SK-N-SH (cell line): Measurements from ENCODE around the gene SLC38A8. TPM values are rescaled to one million over a fixed set of nuclear protein-coding genes. Genes with fewer than 3 reads are reported as not detected.

Experiments used
- CTCF ChIA-PET: fragments of 300-600, 350-600 bp; formaldehyde crosslinking; extraction: SDS; loops from one replicate; lab custom pipeline; 2021; lab: Yijun Ruan, JAX
- POLR2A ChIA-PET: fragments of 350-600 bp; sonication (Branson Sonifier 250); formaldehyde crosslinking; extraction: SDS; loops from one replicate; lab custom pipeline; 2020; ENCODE audit warnings: antibody characterized with exemption, inconsistent platforms; lab: Yijun Ruan, JAX
- DNase-seq: peaks from one replicate; pipeline ENCODE4 v3.0.0; 2012
- H2AFZ ChIP-seq: fragments of 200-600 bp; sonication (generic); 2 replicates; pipeline ENCODE4 v1.8.1; 2016; ENCODE audit warnings: antibody characterized with exemption, mild to moderate bottlenecking, low read depth
- H3F3A ChIP-seq: fragments of 200-600 bp; sonication (generic); replicated peaks from 2 replicates; pipeline ENCODE3; 2016; ENCODE audit warnings: antibody characterized with exemption, mild to moderate bottlenecking; ENCODE audit not compliant: insufficient read depth
- H3K27ac ChIP-seq, 2 experiments: fragments of 200-500 bp in 1 of 2; fragments of 200-600 bp in 1 of 2; sonication (Bioruptor generic) in 1 of 2; sonication (generic), shearing (Covaris generic) in 1 of 2; 2 replicates each; pipeline versions ENCODE4 v1.5.1 to v1.6.1; 2014 to 2016; ENCODE audit warnings: low read depth in 2 of 2, inconsistent platforms in 1 of 2, low read length in 1 of 2, mild to moderate bottlenecking in 1 of 2, mixed read lengths in 1 of 2
- H3K27me3 ChIP-seq: fragments of 200-600 bp; sonication (generic), shearing (Covaris generic); 2 replicates; pipeline ENCODE4 v1.6.1; 2016; ENCODE audit warnings: mixed run types; ENCODE audit not compliant: insufficient read depth
- H3K36me3 ChIP-seq, 2 experiments: fragments of 200-500 bp in 1 of 2; fragments of 200-600 bp in 1 of 2; sonication (Bioruptor generic) in 1 of 2; sonication (generic) in 1 of 2; replicated peaks in 1 of 2; 2 replicates each; pipeline versions ENCODE3 to v1.5.1; 2014 to 2016; ENCODE audit warnings: low read length in 1 of 2, mild to moderate bottlenecking in 1 of 2; ENCODE audit not compliant: insufficient read depth in 2 of 2, control insufficient read depth in 1 of 2
- H3K4me1 ChIP-seq, 2 experiments: fragments of 200-500 bp in 1 of 2; fragments of 200-600 bp in 1 of 2; sonication (Bioruptor generic) in 1 of 2; sonication (generic), shearing (Covaris generic) in 1 of 2; 2 replicates each; pipeline versions ENCODE4 v1.5.1 to v1.6.1; 2014 to 2016; ENCODE audit warnings: low read depth in 1 of 2, low read length in 1 of 2, mixed run types in 1 of 2; ENCODE audit not compliant: insufficient read depth in 2 of 2, control insufficient read depth in 1 of 2
- H3K4me2 ChIP-seq: fragments of 200-600 bp; sonication (generic), shearing (Covaris generic); 2 replicates; pipeline ENCODE4 v1.6.1; 2017; ENCODE audit warnings: mixed run types
- H3K4me3 ChIP-seq, 2 experiments: fragments of 200-500 bp in 1 of 2; fragments of 200-600 bp in 1 of 2; sonication (Bioruptor generic) in 1 of 2; sonication (generic), shearing (Covaris generic) in 1 of 2; 2 replicates each; pipeline versions ENCODE4 v1.5.1 to v1.8.1; 2014 to 2016; ENCODE audit warnings: low read depth in 2 of 2, inconsistent platforms in 1 of 2, low read length in 1 of 2, mild to moderate bottlenecking in 1 of 2, mixed read lengths in 1 of 2, moderate library complexity in 1 of 2
- H3K79me2 ChIP-seq: fragments of 200-600 bp; sonication (generic); 2 replicates; pipeline ENCODE4 v1.8.1; 2017; ENCODE audit warnings: mild to moderate bottlenecking; ENCODE audit not compliant: insufficient read depth
- H3K9ac ChIP-seq: fragments of 200-600 bp; sonication (generic); 2 replicates; pipeline ENCODE4 v1.6.1; 2017; ENCODE audit warnings: mixed run types
- H3K9me2 ChIP-seq: fragments of 200-600 bp; sonication (generic); 2 replicates; pipeline ENCODE4 v1.6.1; 2017; ENCODE audit warnings: mixed run types
- H3K9me3 ChIP-seq: fragments of 200-600 bp; sonication (generic); 2 replicates; pipeline ENCODE4 v1.6.1; 2017; ENCODE audit warnings: mixed run types, mild to moderate bottlenecking, moderate library complexity
- H4K20me1 ChIP-seq: fragments of 200-600 bp; sonication (generic); 2 replicates; pipeline ENCODE4 v1.6.1; 2017; ENCODE audit warnings: mild to moderate bottlenecking, mixed run types; ENCODE audit not compliant: insufficient read depth
- CHD2 ChIP-seq: fragments of 150-350 bp; IDR thresholded peaks from 2 replicates; pipeline ENCODE4 v1.6.1; 2018; ENCODE audit warnings: low read length; ENCODE audit not compliant: partially characterized antibody
- EP300 ChIP-seq, 2 experiments: IDR thresholded peaks; 2 replicates each; pipeline versions ENCODE4 v1.4.0 to v1.6.1; 2012; ENCODE audit warnings: borderline replicate concordance in 1 of 2, low read depth in 1 of 2, low read length in 1 of 2
- EZH2phosphoT487 ChIP-seq: fragments of 200-600 bp; sonication (generic); IDR thresholded peaks from 2 replicates; pipeline ENCODE4 v1.6.1; 2017; ENCODE audit warnings: low read depth, mixed run types, mild to moderate bottlenecking, antibody characterized with exemption, moderate library complexity, borderline replicate concordance
- FOXJ3 ChIP-seq: sonication (generic); formaldehyde crosslinking; IDR thresholded peaks from 2 replicates; pipeline ENCODE4 v1.5.1; 2020; ENCODE audit warnings: mild to moderate bottlenecking, missing genetic modification reagents
- FOXM1 ChIP-seq: IDR thresholded peaks from 2 replicates; pipeline ENCODE4 v1.4.0; 2012; ENCODE audit warnings: low read depth, mild to moderate bottlenecking
- NRF1 ChIP-seq: IDR thresholded peaks from 2 replicates; pipeline ENCODE4 v1.6.1; 2012; ENCODE audit warnings: low read depth, mild to moderate bottlenecking, low read length
- POLR2AphosphoS5 ChIP-seq: IDR thresholded peaks from 2 replicates; pipeline ENCODE4 v1.6.1; 2012; ENCODE audit warnings: low read depth, low read length
- RCOR1 ChIP-seq: fragments of 150-350 bp; IDR thresholded peaks from 2 replicates; pipeline ENCODE4 v1.6.1; 2017; ENCODE audit warnings: antibody characterized with exemption, low read length
- SMC3 ChIP-seq: IDR thresholded peaks from 2 replicates; pipeline ENCODE4 v1.6.1; 2012; ENCODE audit warnings: low read depth, low read length, improper control_type of control experiment
- TAF1 ChIP-seq: IDR thresholded peaks from 2 replicates; pipeline ENCODE4 v1.6.1; 2012; ENCODE audit warnings: low read depth, mild to moderate bottlenecking, low read length, moderate library complexity, borderline replicate concordance
- TCF12 ChIP-seq: IDR thresholded peaks from 2 replicates; pipeline ENCODE4 v1.4.0; 2012
- WGBS: methylation state at CpG from one replicate; pipeline ENCODE4 v1.1.6; 2017; ENCODE audit warnings: low lambda C conversion rate; 5-methylcytosine and 5-hydroxymethylcytosine counted together
- polyA plus RNA-seq, 3 experiments: library from polyadenylated mRNA; depleted of rRNA; stranded (reverse); fragments of >200 nt; gene quantifications; 2 replicates each; pipeline ENCODE4 v1.2.3, GENCODE V29; 2012
- TF ChIP-seq, protein P1 (sequence below): fragments of 150-350 bp; IDR thresholded peaks from 2 replicates; pipeline ENCODE4 v1.6.1; 2017; ENCODE audit warnings: antibody characterized with exemption, low read length, low read depth, borderline replicate concordance
- TF ChIP-seq, protein P2 (sequence below): IDR thresholded peaks from 2 replicates; pipeline ENCODE4 v1.4.0; 2012; ENCODE audit warnings: low read depth
- TF ChIP-seq, protein P3 (sequence below): IDR thresholded peaks from 2 replicates; pipeline ENCODE4 v1.4.0; 2012; ENCODE audit warnings: low read depth, borderline replicate concordance
- TF ChIP-seq, protein P4 (sequence below): fragments of 150-350 bp; IDR thresholded peaks from 2 replicates; pipeline ENCODE4 v1.6.1; 2016; ENCODE audit warnings: mild to moderate bottlenecking, low read depth, low read length

Gene SLC38A8
- polyA plus RNA-seq, 1 of the 3 experiments (the other 2 are of a cell fraction): not detected

DNA sequence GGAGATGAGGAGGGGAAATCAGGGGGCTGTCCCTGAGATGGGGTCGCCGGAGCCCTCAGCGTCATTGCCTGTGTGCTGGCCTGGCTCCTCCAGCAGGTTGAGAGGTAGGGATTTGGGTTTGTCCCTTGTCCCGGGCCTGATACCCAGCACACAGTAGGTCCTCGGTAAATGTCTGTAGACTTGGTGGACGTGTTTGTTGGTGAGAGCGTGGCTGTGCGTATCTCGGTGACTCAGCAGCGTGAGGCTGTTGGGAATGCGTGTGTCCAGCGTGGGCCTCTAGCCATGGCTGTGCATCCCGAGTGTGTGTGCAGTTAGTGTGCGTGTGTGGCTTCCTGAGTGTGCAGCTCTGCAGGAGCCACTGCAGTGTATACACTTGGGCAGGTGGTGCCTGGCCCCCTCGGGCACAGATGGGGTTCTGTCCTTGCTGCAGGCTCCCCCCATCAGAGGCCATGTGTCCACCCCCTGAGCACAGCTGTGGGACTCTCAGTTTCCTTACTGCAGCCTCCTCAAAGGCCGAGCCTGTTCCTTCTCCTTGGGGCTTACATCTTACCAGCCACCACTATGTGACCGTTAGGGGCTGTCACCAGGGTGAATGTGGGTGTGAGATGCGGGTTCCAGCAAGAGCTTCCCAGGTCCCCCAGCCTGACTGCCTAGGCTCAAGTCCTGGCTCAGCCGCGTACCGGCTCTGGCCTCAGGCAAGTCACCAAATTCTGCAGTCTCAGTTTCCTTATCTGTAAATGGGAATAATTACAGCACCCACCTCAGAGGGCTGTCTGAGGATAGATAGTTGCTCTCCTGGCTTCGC, 68.8 kb downstream of the SLC38A8 start:
- Histone ChIP-seq H3F3A (no peaks in the 10 kb centered on the region), H3K79me2 (no peaks in the 10 kb centered on the region), H3K4me2 (no peak overlapping the region), H3K4me1 (no peaks in the 10 kb centered on the region), H3K9ac (no peak overlapping the region), H3K9me2 (no peaks in the 10 kb centered on the region), H4K20me1 (no peaks in the 10 kb centered on the region), H3K27ac (no peak overlapping the region), H3K36me3 (no peaks in the 10 kb centered on the region), H3K4me3 (no peak overlapping the region), H3K27me3 (no peaks in the 10 kb centered on the region), H3K9me3 (no peaks in the 10 kb centered on the region), H2AFZ (no peak overlapping the region)
- 82% methylated on average over 18 of the region's 22 CpGs for WGBS
- CTCF ChIA-PET: interaction anchor here (0.9 kb wide), 1 partner anchor 92 kb away, joined by 3 read pairs; no protein-coding TSS in a partner anchor
- DNase-seq: no peak
- POLR2A ChIA-PET: no interaction called here
- TF ChIP-seq CHD2: no peak
- TF ChIP-seq FOXJ3 (CRISPR knock-in tag): no peak
- no peak for TF ChIP-seq EZH2phosphoT487
- no peak for TF ChIP-seq TAF1
- TF ChIP-seq RCOR1: no peak
- TF ChIP-seq FOXM1: no peak
- TF ChIP-seq, protein P1, sequence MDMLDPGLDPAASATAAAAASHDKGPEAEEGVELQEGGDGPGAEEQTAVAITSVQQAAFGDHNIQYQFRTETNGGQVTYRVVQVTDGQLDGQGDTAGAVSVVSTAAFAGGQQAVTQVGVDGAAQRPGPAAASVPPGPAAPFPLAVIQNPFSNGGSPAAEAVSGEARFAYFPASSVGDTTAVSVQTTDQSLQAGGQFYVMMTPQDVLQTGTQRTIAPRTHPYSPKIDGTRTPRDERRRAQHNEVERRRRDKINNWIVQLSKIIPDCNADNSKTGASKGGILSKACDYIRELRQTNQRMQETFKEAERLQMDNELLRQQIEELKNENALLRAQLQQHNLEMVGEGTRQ: no peak
- TF ChIP-seq, protein P2, sequence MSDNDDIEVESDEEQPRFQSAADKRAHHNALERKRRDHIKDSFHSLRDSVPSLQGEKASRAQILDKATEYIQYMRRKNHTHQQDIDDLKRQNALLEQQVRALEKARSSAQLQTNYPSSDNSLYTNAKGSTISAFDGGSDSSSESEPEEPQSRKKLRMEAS: no peak
- TF ChIP-seq, protein P3, sequence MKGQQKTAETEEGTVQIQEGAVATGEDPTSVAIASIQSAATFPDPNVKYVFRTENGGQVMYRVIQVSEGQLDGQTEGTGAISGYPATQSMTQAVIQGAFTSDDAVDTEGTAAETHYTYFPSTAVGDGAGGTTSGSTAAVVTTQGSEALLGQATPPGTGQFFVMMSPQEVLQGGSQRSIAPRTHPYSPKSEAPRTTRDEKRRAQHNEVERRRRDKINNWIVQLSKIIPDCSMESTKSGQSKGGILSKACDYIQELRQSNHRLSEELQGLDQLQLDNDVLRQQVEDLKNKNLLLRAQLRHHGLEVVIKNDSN: no peak
- TF ChIP-seq SMC3: no peak
- no peak for TF ChIP-seq NRF1
- TF ChIP-seq POLR2AphosphoS5: no peak
- no peak for TF ChIP-seq EP300 (IDR thresholded peaks at IDR 0.05; ENCODE audit: borderline replicate concordance in 1 of 2, low read depth in 1 of 2, low read length in 1 of 2)
- no peak for TF ChIP-seq TCF12
- TF ChIP-seq, protein P4, sequence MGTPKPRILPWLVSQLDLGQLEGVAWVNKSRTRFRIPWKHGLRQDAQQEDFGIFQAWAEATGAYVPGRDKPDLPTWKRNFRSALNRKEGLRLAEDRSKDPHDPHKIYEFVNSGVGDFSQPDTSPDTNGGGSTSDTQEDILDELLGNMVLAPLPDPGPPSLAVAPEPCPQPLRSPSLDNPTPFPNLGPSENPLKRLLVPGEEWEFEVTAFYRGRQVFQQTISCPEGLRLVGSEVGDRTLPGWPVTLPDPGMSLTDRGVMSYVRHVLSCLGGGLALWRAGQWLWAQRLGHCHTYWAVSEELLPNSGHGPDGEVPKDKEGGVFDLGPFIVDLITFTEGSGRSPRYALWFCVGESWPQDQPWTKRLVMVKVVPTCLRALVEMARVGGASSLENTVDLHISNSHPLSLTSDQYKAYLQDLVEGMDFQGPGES: no peak
